Esophagus squamous epithelium (tissue), 4 donors: Measurements from ENCODE around the gene CCT7.

Source experiments
- CTCF ChIP-seq, 6 experiments: fragments of 450-650 bp in 4 of 6; fragments of 200-600 bp in 2 of 6; sonication (generic) in 2 of 6; IDR thresholded peaks; one replicate each; pipeline ENCODE4 v1.5.1; 2016 to 2019; ENCODE audit warnings: antibody characterized with exemption in 6 of 6, mild to moderate bottlenecking in 4 of 6, moderate library complexity in 4 of 6
- POLR2A ChIP-seq, 4 donors: fragments of 450-650 bp; IDR thresholded peaks; one replicate each; pipeline ENCODE4 v1.6.1; 2017; ENCODE audit warnings: antibody characterized with exemption in 4 of 4, mild to moderate bottlenecking in 4 of 4, moderate library complexity in 3 of 4

- TF ChIP-seq POLR2A (IDR thresholded peaks at IDR 0.05) (no peak), CTCF (IDR thresholded peaks at IDR 0.05) (peak; percentile 84 to 93 (median 86))
Observed at GRCh38 chr2:73212448-73213176, 21.5 kb upstream of the CCT7 start.
